DMS79 treated with DMSO at 0.1 percent for 48 hours (cell line): ENCODE measurements around the gene APH1B.

Experiments
- DNase-seq: peaks from one replicate; lab custom pipeline; 2025; lab: John Stamatoyannopoulos, UW

APH1B gene

DNA sequence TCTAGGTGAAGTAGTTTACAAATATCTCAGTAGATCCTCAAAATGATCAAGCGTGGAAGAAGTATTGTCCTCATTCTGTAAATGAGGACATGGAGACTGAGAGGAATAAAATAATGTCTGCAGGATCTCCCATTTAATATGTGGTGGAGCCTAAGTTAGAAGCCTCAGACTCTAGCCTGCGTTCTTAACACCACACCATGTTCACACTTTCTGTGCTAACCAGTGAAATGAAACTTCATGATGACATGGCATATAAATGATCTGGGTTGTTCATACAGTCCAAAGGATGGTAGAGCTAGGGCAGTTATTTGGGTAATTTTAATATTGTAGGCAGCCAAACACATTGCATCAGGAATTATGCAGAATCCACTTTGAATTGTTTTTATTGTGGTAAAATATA is 25.1 kb upstream of the APH1B start:
- no peak for DNase-seq

DNA sequence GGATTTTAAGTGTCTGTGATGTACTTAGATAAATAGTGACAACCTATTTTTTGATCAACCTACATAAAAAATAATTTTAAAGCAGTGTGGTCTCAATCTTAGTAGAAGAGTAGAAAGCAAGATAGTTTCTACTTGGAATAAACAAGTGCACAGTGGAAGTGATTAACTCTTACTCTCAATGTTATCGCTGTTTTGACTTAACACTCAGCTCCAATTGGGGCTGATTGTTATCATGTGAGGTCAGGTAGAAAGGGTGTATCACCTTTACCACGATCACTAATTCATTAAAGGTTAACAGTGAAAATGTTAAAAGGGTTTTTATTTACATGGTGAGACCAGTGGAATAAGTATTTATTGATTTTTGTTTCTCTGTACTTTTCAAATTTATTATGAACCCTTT is 22.4 kb upstream of the APH1B start:
- DNase-seq, result no peak

DNA sequence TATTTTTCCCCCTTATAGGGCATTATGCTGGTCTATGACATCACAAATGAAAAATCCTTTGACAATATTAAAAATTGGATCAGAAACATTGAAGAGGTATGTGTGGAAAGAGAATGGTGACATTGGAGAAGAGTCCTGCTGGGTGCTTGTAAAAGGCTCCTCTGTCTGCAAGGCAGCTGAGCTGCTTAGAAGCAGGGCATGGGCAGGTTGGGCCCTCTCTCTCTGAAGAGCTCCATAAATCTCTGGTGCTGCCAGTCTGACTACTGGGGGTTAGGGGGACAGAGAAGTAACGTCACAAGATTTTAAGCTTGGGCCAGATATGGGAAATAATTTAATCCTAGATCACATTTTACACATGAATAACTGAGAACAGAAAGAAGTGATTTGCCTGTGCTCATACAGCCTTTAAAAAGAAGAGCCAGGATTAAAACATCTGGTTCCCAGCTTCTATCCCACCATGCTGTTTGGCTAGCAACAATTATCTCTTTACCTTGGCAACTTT is 21.9 kb upstream of the APH1B start:
- no peak for DNase-seq

DNA sequence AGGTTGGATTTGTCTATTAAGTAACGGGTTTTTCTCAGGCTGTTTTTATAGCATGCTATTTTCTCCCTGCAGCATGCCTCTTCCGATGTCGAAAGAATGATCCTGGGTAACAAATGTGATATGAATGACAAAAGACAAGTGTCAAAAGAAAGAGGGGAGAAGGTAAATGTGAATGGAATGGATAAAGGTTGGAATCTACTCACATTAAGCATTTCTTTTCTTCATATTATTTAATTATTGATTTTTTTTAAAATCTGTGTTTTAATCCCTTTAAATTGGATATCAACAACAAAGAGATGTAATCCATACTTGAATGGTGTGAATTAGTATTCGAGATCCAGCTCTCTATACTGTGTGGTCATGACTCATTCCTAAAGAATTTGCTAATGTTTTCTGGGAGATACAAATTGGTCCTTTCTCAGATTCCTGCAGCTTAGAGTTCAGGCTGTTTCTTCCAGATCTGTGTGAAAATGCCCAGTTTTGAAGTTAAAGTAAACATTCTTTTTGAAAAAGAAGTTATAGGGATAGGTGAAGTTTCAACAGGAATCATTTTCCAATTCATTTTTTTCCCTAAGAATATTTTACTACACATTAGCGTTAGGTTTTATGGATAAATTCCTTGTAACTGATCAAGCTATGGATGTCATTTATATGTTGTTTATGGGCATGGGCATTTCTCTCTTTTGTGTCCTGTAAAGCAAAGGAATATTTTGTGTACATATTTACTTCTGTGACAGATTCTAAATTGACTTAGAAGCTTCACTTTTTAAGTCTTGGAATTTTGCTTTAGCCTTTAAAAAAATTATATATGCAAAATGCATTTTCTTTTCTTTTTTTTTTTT is 20.8 kb upstream of the APH1B start:
- no peak for DNase-seq

DNA sequence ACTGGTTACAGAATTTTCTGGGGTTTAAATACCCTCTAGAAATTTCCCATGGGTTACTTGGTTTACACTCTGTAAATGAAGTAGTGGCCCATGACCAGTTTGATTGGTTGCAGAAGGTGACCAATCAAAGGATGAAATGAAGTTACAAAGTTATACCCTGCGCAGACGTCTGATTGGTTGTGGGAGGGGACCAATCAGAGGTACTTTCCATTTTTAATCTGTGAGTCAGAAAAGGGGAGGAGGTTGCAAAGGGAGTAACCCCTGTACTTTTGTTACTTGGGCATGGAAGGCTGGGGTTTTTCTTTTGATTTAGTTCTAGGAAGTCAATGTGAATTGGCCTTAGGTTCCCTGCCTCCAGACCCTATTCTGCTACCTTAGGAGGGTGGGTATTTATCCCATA is 18.7 kb upstream of the APH1B start:
- DNase-seq, result no peak

DNA sequence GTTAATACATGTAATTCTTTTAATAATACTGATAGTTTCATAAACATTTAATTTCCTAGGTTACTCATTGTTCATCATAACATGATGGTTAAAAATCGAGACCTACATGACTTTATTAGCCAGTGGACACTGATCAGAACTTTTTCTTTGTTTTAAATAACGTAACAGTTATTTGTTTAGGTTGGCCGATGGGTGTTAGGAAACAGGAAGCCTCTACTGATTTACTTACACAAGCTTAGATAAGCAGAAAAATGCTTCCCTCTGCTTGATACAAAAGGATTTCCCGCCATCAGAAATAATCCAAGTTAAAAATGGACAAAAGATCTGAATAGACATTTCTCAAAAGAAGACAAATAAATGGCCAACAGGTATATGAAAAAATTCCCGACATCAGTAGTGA is 16.6 kb upstream of the APH1B start:
- no peak for DNase-seq

DNA sequence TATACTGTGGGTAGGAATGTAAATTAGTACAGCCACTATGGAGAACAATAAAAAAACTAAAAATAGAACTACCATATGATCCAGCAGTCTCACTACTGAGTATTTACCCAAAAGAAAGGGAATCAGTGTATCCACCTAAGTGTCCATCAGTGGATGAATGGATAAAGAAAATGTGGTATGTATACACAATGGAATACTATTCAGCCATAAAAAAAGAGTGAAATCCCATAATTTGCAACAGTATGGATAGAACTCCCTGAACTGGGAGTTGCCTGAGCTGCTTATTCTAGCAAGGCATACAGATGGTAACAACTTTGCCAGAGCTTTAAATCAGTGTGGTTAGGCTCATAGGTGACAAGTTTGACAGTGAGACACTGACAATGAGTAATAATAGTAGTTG is 16.1 kb upstream of the APH1B start:
- no peak for DNase-seq

DNA sequence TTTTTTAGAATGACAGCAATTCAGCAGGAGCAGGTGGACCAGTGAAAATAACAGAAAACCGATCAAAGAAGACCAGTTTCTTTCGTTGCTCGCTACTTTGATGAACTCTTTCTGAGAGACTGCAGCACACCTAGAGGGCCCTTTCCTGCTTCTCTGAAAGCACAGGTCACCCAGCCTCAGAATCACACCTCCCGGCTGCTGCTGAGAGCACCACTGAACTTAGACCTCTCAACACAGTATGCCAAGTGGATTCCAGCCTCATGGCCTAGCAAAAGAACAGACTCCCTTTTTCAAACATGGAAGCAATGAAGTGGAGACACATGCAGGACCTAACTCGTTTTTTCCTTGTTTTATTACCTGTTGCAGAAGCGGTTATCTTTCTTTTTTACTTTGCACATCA is 13.9 kb upstream of the APH1B start:
- no peak for DNase-seq

DNA sequence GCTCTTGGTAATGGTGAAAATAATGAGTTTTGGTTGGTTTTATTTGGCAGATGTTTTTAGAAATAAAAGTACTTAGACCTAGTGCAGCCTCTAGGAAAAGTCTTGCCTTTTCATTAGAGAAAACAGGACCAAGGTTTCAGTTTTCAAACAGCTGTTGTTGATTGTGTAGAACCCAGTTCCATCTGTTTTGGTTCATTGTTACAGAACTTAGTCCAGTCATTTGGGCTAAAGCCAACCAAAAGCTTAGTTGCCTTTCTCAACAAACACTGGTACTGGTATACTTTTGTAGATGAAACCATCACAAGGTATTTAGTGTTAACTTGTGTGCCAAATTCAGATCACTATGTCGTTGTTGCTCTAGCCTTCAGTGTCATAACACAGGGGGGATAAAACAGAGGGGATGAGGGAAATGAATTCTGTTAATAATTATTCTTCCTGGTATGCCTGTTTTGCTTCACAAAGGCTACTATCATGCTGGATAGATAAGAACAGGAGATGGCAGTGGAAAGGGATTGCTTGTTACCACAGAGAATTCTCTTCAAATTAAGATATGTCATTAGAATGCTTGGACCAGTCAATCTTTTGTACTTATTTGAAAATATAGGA is 12.6 kb upstream of the APH1B start:
- no peak for DNase-seq

DNA sequence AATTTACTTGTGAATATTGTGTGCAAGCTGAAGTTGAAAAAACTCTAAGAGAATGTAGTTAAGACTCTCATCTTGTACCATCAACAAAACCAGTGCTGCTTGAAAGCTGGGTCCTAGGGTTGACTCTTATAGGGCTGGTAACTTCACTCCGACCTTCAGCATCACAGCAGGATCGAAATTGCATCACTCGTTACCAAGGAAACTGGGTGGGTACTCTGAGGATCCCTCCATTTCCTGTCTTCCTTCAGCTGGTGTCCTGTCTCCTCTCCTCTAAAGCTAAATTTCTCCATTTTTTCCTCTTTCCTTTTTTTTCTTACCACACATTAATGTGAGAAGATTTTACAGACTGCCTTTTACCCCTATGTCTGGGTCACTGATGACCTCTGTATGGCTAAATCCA is 3.0 kb upstream of the APH1B start:
- DNase-seq, result no peak

DNA sequence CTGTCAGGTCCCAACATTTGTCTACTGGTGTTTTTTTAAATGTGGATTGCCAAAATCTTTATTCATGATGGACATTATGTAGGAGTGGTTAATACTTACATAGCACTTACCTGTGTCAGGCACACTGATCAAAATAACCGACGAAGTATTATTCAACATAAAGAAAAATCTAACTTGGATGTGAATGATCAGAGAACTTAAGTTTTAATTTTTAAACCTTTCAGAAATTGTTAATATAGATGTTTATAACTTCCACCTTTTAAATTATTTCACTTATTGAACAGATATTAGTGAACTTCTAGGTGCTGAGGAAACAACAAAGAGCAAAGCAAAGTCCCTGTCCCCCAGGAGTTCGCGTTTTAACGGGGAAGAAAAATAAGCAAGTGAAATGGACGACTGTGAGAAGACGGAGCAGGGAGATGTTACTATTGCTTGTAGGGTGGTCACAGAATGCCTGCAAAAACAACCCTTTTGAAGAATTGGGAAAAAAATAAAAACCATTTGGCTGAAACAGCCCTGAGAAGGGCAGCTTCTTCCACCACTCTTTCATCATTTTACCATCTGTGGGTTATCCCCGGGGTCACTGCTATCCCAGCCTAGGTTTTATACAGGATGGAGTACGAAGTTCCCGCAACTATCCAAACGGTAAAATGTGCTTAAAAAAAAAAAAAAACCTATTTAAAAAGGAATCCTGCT is 915 bp upstream of the APH1B start:
- peak; percentile 11 for DNase-seq

DNA sequence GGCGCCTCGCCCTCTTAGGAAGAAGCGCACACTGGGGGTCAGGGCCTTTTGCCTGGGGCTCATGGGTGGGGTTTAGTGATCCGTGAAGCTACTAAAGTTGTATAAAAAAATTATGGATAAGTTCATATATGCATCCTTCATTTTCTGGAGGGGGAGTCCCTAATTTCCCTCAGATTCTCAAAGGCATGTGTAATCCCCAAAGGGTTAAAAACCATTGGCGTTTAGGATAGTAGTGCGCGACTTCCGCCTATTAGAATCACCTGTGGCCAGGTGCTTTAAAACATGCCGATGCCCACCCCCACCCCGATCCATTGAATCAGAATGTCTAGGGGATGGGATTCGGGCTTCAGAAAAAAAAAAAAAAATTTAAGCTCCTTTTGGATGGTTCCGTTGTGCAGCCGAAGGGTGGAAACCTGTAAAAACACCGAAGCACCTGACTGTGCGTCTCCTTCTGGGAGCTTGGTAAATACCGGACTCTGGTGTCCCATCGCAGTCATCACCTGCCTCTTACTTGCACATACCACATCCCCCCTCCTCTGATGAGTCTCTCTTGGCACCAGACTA is 570 bp downstream of the APH1B start:
- no peak for DNase-seq

DNA sequence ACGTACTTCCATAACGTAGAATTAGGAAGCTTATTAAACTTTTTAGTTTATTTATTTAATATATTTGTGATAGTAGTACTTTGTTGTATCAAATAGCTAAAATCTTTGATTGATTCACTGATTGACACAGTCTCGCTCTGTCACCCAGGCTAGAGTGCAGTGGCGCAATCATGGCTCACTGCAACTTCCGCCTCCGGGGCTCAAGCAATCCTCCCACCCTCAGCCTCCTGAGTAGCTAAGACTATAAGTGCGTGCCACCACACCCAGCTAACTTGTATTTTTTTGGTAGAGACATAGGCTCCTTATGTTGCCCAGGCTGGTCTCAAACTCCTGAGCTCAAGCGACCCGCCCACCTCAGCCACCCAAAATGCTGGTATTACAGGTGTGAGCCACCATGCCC is 5.7 kb downstream of the APH1B start:
- DNase-seq, result no peak

DNA sequence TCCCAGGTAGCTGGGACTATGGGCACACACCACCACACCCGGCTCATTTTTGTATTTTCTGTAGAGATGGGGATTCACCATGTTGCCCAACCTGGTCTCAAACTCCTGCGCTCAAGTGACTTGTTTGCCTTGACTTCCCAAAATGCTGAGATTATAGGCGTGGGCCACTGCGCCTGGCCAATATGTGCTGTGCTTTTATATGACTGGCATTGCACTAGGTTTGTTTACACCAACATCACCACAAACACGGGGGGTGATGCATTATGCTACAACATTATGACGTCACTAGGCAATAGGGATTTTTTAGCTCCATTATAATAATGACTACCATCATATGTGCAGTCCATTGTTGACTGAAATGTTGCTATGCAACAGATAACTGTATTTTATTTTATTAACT is 6.9 kb downstream of the APH1B start:
- no peak for DNase-seq

DNA sequence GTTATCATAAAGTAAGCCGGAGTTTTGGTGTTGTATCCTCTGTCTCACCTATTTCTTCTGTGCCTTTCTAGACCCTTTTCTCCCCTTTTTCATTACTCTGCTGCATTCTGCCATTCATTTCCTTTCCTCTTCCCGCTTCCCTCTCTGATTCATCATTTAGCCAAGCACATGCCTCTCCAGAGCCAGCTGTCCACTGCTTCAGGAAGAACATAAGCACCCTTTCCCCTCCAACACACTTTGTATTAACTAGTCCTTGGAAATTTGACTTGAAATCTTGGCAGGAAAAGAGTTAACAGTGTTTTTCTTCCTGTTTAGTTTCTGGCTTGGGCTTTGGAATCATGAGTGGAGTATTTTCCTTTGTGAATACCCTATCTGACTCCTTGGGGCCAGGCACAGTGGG is 9.7 kb downstream of the APH1B start:
- no peak for DNase-seq

DNA sequence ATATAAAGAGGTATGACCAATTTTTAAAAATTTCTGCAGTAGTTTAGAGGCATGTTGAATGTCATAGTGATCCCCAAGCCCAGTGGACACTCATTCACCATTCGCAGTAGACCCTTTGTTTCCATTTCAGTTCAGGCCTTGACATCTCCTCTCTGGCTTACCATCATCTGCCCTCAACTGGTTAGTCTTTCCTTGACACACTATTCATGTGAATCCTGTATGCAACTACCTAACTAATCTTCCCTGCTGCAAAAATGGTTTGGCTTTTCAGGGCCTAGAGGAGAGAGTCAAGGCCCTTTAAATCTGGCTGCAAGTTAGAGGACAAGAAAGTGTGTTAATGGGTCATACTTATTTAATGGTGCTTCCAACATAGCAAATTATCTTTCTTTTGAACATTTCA is 10.9 kb downstream of the APH1B start:
- DNase-seq, result no peak

DNA sequence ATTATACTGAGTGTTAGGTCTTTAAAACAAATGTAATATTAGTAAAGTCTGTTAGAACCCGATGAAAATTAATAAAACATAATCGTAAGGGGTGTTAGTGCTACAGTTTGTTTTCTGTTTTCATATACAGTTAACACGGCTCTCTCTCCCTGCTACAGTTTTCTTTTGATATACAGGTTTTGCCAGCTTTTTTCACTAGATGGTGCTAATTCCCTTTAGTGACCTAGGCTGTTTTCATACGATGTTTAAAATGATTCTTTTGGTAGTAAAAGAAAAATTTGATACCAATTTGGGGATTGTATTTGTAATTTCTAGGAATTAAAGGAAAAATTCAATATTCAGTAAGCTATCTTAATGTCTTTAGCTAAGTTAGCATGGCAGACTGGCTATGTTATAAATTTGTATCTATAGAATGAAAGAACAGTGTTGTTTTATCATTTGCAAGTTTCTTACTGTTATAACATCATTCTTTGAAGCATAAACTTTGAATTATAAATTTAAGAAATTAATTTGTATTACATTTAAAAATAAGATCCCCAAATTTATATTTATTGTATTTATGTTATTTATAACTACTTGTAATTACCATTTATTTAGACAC is 11.5 kb downstream of the APH1B start:
- peak; percentile 52 for DNase-seq

DNA sequence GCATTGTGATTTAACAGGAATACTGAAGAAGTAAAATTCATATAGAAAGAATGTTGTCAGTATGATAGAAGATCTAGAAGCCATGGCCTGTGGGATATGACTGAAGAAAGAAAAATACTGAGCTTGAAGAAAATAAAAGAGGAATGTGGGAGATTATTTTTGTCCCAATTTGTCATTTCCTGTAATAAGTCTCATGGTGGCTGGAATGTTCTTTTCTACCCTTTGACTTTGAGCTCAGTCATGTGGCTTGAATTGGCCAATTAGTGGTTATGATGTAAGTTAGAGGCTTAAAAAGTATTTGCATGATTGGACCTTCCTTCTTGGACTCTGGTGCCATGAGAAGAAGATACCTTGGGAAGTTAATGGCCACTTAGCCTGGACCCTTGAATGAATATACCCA is 14.1 kb downstream of the APH1B start:
- DNase-seq, result no peak

DNA sequence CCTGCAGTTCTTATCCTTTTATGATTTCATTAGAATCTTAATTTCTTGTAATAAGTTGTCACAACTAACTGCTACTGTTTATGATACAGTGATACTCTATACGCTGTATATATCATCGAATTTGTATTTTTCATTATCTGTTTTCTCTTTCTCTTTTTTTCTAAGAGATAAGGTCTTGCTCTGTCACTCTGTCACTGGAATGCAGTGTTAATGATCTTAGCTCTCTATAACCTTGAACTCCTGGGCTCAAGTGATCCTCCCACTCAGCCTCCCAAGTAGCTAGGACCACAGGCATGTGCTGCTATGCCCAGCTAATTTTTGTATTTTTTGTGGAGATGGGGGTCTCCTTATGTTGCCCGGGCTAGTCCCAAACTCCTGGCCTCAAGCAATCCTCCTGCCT is 14.8 kb downstream of the APH1B start:
- DNase-seq, result no peak

DNA sequence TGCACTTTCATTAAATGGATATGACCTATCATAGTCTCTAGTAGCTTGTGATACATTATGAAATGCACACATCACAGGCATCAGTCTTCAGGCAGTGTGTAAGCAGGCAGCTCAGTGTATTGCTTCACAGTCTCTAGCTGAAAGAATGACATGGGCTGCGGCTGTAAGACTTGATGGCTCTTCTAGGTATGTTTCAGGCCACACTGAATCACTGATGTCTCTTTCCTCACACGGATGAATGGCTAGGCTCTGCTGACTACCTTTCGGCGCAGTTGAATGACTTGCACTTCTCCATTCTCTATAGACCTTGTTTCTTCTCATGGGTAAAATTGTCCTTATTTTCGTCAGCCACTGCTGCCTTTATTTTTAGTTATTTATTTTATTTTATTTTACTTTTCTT is 15.4 kb downstream of the APH1B start:
- DNase-seq, result no peak

DNA sequence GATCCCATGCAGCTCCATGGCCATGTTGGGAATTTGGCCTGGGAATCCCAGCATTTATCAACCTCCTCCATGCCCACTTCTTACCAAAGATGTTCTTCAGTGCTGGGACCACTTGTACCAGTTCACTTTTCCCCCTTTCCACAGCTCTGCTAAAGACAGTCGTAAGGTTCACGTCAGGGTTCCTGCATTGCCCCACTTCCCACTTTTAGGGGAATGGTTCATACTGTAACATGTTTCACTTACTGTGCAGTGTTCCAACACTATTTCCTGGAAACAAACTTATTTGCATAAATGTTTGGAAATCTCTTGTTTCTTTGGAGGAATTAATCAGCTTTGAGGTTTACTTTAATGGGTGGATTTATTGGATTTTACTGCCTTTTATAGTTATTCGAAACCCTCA is 17.0 kb downstream of the APH1B start:
- no peak for DNase-seq

DNA sequence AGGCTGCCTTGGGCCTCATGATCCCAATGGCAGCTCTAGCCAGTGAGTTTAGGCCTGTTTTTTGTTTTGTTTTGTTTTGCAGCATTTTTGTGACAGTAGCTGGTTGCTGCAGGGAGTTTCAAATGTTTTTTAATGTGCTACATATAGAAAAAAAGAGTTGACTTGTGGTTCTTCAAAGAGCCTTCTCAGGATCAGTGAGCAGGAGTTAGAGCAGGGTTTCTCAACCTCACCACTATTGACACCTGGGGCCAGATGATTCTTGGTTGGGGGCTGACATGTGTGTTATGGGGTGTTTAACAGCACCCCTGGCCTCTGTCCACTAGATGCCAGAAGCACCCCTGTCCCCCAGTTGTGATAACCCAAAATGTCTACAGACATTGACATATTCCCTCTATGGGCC is 17.9 kb downstream of the APH1B start:
- DNase-seq, result no peak
